Left renal pelvis (tissue), 4 donors: ENCODE data around the gene TCHP. TPM values are rescaled to one million over a fixed set of nuclear protein-coding genes. Genes with fewer than 3 reads are reported as not detected.

Experiments used
- DNase-seq, 4 donors: peaks; one replicate each; pipeline ENCODE4 v3.0.0-alpha.2; 2013; ENCODE audit warnings: low read depth in 4 of 4, low spot score in 3 of 4
- polyA plus RNA-seq, 4 donors: library from polyadenylated mRNA; unstranded; fragments of 120-200 nt; gene quantifications; one replicate each; pipeline ENCODE4 v1.2.1, GENCODE V29; 2013; ENCODE audit not compliant: insufficient read length in 4 of 4

The TCHP gene
- polyA plus RNA-seq, 4 donors: 20.8 to 30.0 (median 22.1) TPM

DNA sequence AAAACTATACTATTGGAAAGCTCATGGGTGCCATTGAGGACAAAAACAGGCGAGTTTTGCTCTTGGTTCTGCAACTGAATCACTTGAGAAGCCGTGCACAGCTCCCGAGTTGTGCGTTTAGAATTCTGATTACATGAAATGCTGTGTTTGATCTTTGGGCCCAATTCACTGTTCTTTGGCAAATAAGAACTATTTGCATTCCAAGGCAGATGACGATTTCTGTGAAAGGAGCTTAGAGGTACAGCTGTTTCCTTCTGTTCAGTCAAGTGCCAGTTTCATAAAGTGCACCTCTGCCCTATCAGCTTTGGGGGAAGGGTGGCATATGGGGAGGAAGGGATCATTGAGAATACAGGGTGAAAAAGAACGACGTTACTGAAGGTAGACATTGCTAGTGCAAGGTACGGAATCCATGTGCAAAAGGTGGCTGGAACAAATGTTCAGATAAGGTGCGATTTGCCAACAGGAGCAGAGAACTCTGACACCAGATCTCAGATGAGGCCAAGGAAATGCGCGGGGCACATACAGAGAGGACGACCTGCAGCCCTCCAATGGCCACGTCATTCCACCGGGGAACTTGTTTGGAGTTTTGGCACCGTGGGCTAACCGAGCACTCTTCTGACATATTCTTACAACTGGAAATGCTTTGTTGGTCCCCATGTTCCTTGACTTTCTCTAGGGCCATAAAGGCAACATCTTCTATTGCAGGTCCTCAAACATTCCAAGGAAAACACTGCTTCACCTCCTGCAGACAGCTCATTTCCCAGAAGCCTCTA, 30.1 kb downstream of the TCHP start:
- no peak for DNase-seq

DNA sequence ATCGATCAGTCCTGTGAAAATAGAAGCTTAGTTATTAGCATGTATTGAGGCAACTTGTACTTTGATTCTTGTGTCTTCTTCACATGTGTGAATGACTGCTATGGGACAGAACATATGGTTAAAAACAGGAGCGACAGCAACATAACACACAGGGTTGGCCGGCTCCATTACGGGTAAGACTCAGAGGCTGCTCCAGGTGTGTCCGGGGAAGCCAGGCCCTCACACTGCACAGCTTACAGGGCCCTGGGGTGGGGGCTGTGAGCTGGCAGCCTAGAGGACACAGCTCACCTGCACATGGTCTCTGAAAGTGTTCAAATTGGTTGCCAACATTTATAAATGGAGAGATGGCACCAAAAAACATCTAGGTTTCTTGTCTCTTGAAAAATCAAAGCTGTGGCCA, 31.1 kb downstream of the TCHP start:
- no peak for DNase-seq

DNA sequence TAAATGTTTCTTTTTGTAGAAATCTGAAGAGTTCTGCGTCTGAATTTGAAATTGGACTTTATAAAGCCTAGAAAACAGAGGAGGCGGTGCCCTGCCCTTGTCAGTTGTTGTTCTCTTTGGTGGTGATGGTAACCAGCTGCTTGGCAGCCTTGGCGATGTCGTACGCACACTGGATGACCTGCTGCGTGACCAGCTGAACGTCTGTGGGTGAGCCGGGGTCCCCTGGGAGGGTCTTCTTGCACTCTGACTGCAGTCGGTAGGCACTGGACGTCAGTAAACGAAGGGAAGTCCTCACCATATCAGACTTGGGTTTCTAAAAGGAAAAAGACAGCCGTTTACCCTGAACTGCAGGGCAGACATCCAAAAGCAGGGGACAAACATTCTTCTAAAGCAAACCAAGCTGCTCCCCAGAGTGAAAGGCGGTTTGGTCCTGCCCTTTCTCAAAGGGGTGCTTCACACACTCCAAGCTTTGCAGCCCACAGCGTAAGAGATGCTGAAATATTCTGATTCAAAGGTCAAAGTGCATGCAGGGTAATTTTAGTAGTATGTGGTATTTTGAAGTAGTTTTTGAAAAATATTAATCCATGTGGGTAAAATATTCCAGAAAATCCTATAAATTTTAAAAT, 32.9 kb downstream of the TCHP start:
- no peak for DNase-seq

DNA sequence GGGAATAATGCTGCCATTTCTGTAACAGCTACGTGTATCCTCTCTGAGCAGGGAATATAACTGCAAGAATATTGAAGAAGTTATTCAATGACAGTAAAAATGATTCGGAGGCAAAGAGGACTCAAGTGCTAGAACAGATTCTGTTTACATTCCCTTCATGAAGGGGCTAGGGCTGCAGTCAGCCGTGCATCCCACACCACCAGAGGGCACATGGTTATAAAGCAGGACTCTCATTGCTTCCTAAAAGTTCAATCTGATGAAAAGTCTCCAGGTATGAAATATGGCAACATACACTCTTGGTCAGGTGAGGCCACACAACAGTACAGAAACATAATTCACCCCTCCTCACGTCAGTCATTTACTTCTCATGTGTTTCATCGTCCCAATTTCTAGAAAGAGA, 34.0 kb downstream of the TCHP start:
- no peak for DNase-seq

DNA sequence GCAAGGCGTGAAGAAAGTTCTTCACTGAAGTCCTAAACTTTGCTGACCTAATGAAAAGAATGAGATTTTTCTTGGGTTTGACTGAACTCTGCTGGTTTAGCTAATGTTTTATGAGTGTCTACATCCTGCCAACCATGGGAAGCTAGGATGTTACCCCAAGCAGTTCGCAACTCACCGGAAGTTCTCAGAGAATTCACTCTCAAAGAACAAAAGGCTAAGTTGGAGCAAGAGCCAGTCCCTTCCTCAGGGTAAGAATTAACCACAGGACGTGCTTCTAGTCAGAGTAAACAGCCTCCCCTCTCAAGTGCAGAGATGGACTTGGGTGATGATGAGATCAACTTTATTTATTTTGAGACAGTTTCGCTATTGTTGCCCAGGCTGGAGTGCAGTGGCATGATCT, 37.3 kb downstream of the TCHP start:
- DNase-seq: no peak

DNA sequence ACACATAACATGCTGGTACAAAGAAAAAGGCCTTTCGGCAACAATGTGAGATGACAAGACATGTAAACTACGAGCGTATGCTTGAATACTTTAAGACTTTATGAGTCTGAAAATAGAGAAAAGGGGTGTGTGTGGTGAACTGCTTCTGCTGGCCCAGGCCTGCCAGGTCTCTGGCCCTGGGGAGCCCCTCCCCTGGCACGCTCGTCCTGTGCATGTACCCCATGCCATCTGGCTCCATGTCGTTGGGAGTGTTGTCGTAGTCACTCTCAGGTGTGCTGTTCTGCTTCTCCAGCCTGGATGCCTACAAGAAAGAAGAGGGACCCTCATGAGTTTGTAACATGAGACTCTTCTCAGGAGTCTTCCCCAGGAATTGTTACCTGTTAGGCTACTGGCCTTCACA, 38.9 kb downstream of the TCHP start:
- DNase-seq: no peak

DNA sequence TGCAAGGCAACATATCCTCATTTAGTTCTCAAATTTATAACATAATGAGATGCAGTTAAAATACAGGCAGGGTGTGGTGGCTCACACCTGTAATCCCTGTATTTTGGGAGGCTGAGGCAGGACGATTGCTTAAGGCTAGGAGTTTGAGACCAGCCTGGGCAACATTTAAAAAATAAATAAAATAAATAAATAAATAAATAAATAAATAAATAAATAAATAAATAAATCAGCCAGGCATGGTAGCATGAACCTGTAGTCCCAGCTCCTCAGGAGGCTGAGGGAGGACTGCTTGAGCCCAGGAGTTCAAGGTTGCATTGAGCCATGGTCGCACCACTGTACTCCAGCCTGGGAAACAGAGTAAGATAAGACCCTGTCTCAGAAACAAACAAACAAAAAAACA, 39.4 kb downstream of the TCHP start:
- DNase-seq: no peak

DNA sequence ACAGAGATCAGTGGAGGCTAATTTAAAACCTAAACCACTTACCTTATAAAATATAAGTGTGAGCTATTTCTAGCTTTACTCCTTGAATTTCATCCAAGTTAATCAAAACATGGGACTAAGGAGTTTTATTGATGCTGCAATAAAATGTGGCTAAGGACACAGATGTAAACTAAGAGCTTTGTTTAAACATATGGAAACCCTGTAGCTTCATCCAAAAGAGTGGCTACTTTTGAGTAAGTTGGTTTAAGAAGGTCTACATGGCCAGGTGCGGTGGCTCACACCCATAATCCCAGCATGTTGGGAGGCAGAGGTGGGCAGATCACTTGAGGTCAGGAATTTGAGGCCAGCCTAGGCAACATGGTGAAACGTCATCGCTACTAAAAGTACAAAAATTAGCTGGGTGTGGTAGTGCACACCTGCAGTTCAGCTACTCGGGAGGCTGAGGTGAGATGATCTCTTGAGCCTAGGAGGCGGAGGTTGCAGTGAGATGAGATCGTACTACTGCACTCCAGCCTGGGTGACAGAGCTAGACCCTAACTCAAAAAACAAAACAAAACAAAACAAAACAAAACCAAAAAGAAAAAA, 40.4 kb downstream of the TCHP start:
- no peak for DNase-seq

DNA sequence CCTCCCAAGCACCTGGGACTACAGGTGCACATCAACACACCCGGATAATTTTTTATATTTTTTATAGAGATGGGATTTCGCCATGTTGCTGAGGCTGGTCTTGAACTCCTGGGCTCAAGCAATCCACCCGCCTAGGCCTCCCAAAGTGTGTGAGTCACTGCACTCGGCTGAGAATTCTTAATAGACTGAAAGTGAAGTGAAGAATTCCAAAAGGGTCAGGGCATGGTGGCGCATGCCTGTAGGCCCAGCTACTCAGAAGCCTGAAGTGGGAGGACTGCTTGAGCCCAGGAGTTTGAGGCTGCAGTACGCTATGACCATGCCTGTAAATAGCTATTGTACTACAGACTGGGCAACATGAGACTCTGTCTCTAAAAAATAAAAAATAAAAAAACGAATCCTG, 43.7 kb downstream of the TCHP start:
- no peak for DNase-seq

DNA sequence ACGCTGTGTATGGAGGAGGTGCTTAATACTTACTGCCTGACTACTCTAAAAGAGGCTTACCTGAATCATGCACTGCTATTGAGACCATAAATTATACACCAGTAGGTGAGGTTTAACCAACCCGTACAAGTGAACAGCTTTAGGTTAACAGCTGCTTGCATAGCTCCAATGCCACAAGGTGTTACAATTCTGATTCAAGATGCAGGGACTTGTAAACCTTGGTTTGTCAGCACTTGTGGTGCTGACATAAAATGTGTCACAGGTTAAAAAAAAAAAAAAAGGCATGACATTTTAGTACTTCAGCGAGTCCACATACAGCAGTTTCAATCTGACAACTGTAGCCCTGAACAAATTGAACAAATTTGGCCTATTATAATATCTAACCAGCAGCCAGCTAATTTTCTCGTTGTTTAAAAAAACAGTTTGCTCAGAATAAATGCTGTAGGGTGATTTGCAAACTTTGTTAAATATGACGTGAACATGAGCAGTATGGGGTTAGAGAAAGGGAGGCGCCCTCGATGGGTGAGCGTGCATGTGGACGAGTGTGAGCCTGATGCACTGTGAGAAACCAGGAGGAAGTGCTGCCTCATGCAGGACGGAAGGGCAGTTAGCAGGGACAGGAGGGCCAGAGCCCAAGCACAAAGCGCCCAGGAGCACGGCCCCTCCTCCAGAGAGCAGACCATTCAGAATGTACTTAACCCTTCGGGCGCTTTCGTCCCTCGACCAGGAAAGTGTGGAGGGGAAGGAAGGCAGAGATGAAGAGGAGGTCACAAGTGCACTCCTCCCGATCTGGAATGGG, 44.7 kb downstream of the TCHP start:
- no peak for DNase-seq

DNA sequence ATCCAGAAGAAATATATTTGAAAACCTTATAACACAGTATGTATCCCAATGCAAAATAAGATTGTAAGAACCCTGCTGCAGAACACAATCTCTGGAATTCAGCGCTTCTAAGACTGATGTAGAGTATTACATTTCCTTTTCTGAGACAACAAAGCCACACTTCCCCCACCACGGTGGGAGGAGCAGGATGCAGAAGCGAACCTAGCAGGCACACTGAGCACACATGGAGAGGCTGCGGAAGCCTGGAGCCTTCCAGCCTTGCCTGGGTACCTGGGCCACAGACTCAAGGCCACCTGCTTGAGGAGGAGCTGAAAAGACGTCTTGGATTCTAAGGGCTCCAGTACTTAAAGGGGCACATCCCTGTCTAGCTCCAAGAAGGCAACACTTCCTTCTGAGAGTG, 46.4 kb downstream of the TCHP start:
- no peak for DNase-seq

DNA sequence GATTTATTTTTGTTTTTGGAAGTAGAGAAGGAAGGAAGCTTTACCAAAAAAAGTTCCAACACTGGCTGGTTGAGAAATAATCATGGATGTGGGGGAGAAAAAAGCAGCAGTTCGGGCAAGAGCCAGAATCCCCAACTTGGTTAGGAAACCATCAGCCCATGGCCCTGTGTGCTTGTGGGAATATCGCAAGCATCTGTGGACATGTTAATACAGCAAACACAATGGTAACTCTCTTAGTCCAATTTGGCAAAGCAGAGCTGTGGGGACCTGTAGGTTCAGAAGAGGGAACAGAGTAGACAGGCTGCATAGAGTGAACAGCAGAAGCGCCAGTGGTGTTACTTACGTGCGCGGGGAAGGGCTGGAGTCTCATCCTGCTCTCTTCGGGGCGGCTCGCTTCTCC, 46.8 kb downstream of the TCHP start:
- no peak for DNase-seq

DNA sequence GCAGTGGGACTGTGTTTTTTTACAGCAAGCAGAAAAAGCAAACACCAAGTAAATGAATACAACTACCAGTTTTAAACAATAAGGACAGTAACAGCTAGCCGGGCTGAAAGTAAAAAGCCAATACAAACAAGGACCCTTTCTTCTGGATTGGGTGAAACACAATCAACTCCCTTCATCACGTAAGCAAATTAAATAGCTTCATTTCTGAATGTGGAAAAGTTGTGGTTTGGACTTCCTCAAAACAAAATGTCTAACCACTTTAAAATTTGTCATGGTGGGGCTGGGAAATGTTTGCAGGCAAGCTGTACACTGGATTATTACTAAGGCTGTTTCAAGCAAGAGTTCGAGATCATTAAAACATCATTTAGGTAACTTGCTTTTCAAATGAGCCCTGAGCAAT, 47.4 kb downstream of the TCHP start:
- no peak for DNase-seq

DNA sequence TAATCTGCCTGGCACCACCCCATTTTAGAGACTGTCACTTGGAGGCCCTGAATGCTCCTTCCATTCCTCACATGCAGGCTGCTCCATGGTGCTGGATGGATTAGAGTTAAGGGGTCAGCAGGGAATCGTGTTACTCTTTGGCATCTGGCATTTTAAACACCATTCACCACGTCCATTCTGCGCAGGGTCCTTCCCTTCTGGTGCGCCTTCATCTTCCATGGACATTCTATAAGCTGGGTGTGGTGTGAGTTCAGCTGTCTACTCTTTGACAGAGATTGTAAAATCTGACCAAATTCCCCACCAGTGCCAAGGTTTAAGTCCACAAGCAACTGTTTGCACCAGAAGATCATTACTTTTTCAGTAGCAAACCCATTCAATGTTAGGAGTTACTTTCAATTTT, 48.3 kb downstream of the TCHP start:
- DNase-seq: no peak

DNA sequence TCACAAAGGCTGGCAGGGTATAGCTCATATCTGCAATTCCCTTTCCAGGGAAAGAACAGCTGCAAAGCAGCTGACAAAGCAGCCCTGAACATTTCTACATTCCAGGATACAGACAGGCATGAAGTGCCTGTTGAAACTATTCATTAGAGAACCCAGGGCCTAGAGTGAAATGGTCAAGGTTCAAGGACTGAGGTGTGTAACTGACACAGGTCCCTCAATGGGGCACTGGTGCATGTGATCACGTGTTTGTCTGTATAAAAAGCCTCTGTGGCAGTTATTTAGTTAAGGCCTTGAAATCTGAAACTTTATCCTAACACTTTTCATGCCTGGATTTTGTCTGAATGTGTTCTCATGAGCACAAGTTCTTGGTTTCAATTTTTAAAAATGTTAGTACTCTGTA, 49.0 kb downstream of the TCHP start:
- peak in 2 of 4 donors; percentile 52 to 55 for DNase-seq

DNA sequence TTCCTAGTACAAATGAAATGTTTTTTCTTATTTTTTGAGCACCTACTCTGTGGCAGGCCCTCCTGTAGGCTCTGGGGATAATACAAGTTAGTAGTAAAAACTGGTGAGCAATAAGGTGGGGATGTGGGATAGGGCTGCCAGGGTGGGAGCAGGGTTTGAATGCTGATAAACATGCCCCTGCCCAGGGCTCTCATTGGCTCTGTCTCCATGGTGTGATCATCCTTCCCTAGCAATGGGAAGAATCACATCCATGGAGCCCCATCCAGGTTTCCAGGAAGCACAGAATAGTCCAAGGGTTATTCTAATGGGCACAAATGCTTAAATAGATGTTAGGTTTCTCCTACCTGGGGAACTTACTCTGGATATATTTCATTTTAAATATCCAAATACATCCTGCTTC, 50.6 kb downstream of the TCHP start:
- no peak for DNase-seq

DNA sequence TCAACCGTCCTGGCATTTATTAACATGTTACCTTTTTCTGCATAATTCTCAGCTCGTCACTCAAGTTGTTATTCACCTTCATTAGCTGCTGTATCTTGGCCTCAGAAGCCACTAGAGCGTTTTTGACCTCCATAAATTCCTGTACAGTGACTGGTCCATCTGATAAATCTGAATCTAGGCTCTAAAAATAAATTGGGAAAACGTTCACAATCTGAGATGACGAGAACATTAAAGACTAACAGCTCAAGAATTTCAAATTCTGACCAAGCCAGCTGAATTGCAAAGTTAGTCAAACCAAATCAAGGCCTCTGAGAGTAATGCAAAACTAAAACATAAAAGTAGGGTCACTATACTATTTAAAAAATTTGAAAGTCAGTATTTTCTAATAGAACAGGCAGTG, 51.1 kb downstream of the TCHP start:
- no peak for DNase-seq

DNA sequence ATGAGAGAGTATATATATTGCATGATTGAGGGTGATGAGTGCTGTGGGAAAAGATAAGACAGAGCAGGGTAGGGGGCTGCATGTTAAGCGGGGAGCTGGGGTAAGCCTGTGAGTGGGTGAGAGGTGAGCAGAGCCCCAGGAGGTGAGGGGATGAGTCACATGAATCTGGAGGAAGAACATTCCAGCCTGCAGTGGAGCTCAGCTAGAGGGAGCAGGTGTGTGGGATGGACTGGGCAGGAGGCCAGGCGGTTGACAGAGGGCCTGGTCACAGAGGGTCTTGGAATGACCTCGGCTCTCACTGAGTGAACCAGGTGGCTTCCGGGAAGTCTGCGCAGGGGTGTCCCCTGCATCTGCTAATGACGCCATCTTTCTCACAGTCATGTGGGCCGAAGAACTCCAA, 51.7 kb downstream of the TCHP start:
- DNase-seq: no peak

DNA sequence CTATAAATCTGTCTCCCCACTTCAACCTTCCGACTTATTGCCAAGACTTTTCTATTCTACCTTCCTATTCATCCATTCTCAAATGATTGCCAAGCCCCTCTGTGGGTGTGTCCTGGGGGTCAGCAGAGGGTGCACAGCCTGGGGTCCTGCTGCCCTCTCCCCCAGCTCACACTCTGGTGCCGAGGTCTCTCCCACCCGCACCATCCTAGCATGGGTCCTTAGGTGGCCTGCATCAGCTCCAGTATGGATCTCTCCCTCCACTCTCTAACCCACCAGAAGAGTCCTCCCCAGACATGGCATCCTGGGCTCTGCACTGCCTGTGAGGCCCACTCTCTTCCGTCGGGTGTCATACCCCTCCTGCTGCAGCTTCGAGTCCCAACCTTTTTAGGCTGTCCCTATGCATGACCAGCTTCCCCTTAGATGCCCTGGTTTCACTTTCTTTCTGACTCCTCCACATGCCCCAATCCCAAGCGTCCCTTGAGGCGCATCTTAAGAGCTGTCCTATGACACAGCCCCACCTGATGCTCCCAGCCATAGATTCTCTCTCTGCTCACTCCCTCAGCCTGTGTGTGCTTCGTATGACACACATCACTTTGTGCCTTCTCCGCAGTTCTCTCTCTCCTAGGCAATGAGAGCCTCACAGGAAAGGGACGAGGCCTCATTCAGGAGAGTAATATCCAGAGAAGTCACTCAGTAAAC, 52.2 kb downstream of the TCHP start:
- DNase-seq: no peak

DNA sequence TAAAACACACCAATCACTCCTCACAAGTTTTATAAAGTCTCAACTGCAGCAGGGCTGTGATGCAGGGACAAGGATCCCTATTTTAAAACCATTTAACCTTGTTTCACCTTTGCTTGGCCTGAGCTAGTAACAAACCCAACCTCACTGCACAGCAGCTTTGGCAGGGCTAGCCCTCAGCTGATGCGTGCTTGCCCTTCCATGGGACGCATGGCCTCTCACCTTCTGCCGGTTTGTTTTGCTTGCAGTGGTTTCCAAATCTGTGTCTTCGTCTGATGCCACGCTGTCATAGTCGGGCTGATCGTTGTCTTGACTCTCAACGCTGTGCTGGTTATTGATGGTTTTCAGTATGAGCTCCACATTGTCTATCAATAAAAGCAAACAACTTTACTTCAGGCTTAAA, 52.8 kb downstream of the TCHP start:
- no peak for DNase-seq

DNA sequence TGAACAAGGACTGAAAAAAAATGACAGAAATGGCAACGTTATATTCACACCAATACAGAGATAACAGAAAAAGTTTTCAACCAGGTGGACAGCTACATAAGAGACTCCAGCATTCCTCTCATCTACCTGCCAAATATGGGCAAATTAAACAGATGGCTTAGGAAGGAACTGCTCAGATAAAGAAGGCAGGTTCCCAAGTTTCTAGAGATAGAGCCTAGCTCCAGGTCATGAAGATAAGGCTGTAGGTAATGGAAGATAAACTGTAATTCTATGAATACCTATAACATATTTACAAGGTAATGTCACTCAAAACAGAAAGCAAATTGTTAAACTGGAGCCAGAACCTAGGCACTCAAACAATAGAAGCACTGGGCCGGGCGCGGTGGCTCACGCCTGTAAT, 53.6 kb downstream of the TCHP start:
- no peak for DNase-seq
